Stromal cell of bone marrow (primary cell): ENCODE measurements around the gene ACP5.
A peak's percentile ranks its signal among the peaks of the same experiment; 100 is the strongest.
"Not testable (repeated sequence)": the region's sequence is repeated elsewhere in the genome, so short reads cannot be mapped to it uniquely, and the experiment has no call there.

ENCODE experiments used
- DNase-seq: peaks from one replicate; pipeline ENCODE4 v3.0.0-alpha.2; 2012; ENCODE audit warnings: low read depth

Gene ACP5

DNA sequence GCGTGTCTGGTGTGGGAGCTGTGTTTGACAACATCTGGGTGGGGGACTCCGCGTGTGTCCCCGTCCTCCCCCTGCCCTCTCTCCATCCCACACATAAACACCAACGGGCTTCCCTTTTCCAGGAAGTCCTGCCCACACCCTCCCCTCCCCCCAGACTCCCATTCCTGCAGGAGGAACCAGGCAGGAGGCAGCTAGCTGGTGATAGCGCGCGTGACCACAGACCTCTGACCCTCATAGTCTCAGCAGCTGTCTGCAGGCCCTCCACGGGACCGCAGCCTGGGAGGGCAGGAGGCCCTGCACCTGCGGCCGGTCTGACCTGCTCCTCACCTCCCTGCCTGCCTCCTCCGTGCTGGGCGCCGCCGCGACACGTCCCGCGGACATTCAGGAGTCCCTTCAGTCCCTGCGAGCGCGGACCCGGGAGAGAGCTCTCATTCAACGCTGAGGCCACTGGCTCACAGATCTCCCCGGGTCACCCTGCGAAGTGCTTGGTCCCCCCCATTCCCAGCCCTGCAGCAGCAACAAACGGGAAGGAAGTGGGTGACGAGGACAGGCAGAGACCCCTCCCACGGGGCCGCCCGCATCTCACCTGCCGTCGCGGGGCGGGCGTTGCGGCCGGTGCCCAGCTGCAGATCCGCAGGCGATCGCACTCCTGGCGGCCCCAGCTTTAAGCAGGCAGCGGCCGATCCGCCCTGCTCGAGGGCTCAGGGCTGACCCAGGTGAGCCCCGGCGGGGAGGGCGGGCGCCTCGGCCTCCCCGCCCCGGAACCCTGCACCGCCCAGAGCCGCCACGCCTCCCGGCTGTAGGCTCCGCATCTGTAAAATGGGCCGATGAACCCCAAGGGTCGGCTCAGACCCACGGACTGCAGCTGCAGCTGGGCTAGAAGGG is 1.1 kb upstream of the ACP5 start:
- no peak for DNase-seq

DNA sequence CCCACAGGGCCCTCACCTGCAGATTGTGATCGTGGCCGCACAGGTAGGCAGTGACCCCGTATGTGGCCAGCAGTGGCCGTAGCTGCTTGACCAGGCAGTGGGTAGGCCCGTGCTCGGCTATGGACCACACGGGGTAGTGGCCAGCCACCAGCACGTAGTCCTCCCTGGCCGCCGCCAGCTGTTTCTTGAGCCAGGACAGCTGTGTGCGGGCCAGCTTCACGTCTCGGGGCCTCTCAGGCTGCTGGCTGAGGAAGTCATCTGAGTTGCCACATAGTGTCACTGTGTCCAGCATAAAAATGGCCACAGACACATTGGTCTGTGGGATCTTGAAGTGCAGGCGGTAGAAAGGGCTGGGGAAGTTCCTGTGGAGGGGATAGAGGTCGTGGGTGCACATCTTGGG is 1.2 kb downstream of the ACP5 start:
- no peak for DNase-seq

DNA sequence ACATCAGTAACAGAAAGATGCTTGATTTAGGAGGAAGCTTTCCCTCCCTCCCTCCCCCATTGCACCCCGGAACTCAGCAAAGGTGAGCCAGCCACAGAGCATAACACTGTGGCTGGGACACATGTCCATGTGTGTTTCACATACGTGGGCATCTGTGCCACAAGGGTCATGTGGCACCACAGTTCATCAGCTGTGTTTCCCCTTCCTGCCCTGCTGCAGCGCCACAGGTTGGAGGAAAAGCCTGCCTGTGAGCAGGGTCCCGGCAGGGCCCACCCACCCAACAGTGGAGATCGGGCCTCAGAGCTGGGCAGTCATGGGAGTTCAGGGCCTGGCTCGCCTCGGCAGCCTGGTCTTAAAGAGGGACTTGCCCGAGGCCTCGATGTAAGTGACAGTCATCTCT is 2.8 kb downstream of the ACP5 start:
- no peak for DNase-seq

DNA sequence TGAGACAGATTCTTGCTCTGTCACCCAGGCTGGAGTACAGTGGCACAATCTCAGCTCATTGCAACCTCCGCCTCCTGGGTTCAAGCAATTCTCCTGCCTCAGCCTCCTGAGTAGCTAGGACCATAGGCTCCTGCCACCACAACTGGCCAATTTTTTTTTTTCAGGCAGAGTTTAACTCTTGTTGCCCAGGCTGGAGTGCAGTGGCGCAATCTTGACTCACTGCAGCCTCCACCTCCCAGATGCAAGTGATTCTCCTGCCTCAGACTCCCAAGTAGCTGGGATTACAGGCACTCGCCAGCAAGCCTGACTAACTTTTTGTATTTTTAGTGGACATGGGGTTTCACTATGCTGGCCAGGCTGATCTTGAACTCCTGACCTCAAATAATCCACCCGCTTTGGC is 3.7 kb downstream of the ACP5 start:
- DNase-seq, result not testable (repeated sequence)

DNA sequence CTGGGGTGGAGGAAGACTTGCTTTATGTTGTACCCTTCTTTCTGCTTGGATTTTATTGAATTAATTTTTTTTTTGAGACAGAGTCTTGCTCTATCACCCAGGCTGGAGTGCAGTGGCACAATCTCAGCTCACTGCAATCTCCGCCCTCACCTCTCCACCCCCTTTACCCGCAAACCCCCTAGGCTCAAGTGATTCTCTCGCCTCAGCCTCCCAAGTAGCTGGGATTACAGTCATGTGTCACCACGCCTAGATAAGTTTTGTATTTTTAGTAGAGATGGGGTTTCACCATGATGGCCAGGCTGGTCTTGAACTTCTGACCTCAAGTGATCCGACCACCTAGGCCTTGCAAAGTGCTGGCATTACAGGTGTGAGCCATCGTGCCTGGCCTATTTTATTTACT is 4.1 kb downstream of the ACP5 start:
- DNase-seq, result not testable (repeated sequence)

DNA sequence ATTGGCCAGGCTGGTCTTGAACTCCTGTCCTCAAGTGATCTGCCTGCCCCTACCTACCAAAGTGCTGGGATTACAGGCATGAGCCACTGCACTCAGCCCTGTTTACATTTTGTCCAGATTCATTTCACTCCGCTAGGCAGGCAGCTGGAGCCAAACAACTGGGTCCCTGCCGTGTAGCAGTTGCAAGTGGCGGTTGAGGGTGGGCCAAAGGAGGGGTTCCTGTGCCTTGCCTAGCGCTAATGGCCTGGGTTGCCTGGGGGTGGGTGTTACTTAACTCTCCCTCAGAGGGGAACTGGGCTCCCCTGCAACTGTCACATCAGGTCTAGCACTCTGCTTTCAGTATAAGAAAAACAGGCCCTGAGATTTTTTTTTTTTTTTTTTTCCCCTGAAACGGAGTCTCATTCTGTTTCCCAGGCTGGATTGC is 7.4 kb downstream of the ACP5 start:
- no peak for DNase-seq

DNA sequence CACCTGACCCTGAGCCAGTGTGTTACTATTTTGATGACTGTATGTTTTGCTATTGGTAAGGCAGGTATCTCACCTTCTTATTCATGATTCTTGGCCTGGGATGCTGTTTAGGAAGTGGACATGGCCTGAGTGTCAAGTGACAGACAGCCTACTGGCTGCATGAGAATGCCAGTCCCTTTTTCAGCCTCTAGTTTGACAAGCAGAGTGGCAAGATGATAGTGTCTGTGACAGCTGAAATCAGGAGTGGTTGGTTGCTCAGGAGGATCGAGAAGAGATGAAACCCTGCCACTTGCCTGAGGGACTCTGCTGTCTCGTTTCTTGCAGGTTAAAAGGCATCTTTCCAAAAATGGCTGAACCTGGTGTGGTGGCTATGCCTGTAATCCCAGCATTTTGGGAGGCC is 11.3 kb downstream of the ACP5 start:
- DNase-seq, result no peak

DNA sequence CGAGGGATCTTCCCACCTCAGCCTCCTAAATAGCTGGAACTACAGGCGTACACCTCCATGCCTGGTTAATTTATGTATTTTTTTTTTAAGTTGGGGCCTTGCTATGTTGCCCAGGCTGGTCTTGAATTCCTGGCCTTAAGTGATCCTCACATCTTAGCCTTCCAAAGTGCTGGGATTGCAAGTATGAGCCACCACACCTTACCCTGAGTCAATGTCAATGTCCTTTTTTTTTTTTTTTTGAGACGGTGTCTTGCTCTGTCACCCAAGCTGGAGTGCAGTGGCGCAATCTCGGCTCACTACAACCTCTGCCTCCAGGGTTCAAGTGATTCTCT is 11.8 kb downstream of the ACP5 start:
- not testable (repeated sequence) for DNase-seq

DNA sequence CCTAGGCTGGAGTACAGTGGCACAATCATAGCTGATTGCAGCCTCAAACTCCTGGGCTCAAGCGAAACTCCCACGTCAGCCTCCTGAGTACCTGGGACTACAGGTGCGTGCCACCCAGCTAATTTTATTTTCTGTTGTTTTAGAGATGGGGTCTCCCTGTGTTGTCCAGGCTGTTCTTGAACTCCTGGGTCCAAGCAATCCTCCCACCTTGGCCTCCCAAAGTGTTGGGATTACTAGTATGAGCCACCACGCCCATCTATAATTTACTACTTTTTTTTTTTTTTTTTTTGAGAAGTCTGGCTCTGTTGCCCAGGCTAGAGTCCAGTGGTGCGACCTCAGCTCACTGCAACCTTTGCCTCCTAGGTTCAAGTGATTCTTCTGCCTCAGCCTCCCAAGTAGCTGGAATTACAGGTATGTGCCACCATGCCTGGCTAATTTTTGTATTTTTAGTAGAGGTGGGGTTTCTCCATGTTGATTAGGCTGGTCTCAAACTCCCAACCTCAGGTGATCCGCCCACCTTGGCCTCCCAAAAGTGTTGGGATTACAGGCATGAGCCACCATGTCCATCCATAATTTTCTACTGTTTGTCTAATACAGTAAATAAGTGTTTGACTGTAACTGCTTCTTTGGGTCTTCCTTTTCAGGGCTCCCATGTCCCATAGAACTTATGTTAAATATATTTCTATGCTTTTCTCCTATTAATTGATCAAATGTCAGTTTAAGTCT is 13.2 kb downstream of the ACP5 start:
- not testable (repeated sequence) for DNase-seq

DNA sequence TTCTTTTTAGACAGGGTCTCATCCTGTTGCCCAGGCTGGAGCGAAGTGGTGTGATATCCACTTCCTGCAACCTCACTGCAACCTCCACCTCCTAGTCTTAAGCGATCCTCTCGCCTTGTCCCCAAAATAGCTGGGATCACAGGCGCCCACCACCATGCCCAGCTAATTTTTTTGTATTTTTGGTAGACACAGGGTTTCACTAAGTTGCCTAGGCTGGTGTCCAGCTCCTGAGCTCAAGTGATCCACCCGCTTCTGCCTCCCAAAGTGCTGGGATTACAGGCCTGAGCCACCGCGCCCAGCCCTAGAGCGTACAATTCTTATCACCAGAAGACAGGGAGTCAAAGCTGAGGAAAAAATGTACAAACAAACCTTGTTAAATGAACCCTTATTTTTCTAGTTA is 13.9 kb downstream of the ACP5 start:
- DNase-seq, result no peak

DNA sequence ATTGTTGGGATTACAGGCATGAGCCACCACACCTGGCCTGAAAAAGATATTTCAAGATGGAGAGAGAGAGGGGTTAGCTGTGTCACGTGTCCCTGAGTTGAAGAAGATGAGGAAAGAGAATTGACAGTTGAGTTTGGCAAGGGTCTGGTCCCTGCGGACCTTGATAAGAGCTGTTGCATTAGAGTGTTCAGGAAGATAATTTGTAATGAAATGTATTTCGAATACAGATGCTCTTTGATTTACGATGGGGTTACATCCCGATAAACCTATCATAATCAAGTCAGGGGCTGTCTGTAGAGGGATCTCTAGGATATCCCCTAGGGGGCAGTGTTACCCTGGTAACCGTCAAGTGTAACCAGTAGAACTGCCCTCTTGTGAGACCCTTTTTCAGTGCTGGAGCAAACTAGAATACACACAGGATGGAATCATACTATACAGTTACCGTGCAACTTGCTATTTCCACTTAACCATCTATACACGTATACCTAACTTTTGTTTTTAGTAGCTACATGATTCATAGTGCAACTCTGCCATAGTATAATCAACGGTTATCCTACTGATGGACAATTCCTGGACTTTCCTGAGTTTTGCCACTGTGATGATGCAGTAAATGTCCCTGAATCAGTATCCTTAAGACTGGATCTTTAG is 16.9 kb downstream of the ACP5 start:
- no peak for DNase-seq

DNA sequence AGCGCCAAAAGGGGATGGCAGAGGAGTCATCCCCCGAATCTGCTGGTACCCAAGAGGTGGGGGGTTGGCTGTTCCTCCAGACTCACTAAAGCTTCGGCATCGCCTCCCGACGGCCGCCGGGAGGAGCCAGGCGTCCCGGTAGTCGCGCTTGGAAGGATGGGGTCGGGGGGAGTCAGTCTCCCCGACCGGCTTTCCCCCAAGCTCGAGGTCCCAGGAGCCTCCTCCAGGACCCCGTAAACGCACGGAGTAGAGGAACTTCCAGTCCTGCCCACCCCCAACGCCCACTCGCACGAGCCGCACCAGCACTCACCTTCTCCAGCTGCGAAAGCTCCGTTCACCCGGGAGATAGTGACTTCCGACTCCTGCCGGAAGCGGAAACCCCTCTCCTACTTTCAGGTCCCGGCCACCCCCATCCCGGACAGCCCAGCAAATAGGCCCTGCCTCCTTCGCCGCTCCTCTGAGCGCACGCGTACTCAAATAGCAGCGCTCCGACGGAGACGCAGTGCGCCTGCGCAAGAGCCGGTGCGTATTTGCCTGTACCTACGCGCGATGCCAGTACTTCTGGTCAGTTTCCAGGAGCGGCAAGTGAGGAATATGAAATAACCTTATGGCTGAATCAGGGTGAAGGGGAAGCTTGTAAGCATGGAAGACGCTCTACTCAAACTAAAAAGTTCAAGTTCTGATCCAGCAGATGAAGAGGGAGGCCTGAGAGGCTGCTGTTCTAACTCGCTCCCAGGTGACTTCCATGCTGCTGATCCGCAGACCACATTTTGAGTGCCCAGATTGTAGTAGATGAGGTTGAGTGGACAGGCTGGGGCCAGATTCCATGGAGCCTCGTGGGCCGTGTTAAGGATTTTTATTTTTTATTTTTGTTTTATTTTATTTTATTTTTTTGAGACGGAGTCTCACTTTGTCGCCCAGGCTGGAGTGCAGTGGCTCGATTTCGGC is 18.3 kb downstream of the ACP5 start, which contains the start of gene ELOF1:
Gene ELOF1 (minus strand): TSS at position 350 of the 948 bp plus-strand sequence. CDS start 4,883 bp downstream, outside the sequence.
- peak; percentile 94 for DNase-seq

DNA sequence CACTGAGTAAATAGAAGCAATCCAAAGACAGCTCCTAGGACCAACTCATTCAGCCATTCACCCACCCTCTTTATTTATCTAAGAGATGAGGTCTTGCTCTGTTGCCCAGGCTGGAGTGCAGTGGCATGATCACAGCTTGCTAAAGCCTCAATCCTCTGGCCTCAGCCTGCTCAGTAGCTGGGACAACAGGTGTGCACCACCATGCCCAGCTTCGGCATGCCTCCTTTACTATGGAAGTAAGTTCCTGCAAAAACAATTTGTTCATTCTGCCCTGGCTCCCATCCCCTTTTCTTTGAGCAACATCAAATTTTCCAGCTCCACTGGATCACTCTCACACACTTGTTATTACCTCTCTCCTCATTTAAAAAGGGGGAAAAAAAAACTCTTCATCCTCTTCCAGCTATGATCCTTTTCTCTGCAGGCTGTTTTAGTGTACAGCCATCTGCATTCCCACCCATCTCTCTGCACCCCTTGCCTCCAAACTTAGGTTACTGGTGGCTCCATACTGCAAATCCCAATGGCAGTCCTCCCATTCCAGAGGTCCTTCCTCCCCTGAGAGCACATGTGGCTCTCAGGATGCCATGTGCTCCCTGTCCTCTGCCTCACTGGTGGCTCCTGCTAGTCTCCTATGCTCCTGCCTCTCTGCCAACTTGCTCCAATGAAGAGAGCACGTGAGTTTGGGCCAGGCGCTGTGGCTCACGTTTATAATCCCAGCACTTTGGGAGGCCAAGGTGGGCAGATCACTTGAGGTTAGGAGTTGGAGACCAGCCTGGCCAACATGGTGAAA is 20.6 kb downstream of the ACP5 start:
- no peak for DNase-seq

DNA sequence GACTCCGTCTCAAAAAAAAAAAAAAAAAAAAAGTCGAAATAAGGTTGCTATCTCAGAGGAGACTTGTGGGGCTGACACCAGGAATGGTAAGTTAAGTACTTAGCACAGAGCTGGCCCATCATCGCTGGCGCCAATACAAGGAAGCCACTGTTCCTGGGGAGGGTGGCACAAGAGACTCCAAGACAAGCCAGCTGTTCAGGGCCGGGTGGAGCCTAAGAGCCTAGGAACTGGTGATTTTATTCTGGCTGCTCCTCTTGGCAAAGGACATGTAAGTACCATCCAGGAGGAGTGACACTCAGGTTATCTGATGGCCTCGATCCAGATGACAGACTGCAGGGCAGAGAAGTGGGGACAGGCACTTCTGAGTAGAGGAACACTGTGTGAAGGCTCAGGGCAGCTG is 22.2 kb downstream of the ACP5 start:
- no peak for DNase-seq

DNA sequence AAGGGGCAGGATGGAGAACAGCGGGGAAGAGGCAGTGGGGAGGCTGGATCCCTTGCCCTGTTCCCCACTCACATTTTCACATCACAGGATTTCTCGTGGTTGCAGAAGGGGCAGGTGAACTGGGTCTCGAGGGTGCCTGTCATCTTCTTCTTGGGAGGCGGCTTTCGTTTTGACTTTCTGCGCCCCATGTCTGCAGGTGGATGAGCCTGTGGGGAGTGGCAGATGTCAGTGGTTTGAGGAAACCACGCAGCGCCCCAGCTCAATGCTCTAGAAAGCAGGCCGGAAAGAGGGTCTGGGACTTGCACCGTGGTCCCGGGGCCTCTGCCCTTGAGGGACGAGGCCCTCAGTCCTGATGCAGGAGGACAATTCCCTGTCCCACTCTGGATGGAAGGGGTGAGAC is 23.3 kb downstream of the ACP5 start:
- DNase-seq, result no peak

DNA sequence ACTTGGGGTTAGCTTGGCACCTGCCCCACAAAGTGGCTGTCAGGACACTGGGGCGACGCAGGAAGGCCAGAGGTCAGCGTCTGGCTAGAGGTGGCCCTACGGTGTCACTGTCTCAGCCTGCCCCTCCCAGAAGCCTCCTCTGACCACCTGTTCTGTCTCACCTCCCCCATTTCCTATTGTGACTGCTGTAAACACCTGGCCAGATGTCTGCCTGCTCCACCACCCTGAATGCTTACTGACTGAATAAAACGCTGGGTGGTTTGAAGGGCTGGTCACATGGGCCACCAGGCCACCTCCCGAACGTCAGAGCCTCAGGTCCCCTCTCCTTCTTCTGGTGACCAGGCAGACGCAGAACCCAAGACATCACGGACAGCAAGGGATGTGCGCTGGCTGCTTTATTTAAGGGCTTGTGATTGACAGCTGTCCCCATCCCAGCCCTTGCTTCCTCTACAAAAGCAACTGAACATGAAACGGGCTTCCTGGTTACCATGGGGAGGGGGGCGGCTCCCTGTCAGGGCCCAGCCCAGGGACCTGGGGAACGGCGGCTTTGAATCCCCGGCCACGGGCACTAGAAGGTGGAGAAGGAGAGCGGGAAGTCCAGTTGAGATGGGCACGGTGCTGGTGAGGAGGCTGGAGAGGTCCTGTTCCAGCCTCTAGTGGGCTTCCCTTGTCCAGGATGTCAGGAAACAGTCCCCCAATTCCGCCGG is 24.6 kb downstream of the ACP5 start:
- no peak for DNase-seq

DNA sequence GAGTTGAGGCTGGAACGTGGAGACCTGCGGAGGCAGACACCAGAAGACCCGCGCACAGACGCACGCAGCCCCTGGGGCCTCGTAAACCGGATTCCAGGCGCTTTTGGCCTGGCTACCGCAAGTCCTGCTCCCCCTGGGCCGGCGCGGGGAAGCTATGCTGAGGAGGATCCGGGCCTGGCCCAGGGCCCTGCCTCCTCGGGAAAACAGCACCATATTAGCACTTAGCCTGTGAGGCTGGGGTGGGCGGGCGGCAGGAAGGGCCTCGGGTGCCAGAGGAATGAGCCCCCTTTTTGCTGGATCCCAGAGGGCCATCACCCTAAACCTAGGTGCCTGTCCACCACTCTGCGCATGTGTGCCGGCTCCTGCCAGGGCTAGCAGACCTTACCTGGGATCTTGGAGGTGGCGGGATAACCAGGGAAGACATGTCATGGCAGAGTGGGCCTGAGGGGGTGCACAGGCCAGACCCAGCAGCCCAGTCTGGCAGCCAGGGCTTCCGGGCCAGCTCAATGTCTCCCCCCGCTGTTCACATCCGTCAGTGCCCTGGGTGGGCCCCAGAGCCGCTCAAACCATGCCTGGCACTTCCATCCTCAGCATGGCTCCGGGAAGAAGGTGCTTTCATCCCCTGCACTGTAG is 25.7 kb downstream of the ACP5 start:
- no peak for DNase-seq

DNA sequence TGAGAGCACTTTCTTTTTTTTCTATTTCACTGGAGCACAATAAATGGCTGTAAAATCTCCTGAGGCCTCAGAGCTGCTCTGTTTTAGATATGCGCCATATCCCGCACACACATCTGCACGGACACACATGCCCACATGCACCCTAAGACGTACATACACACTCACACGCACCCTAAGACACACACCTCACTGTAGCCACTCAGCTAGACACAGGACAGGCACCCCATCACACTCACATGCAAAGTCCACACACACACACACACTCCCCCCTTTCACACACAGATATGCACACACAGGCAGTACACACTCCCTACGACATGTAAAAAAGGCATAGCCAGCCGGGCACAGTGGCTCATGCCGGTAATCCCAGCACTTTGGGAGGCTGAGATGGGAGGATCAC is 27.2 kb downstream of the ACP5 start:
- DNase-seq, result no peak

DNA sequence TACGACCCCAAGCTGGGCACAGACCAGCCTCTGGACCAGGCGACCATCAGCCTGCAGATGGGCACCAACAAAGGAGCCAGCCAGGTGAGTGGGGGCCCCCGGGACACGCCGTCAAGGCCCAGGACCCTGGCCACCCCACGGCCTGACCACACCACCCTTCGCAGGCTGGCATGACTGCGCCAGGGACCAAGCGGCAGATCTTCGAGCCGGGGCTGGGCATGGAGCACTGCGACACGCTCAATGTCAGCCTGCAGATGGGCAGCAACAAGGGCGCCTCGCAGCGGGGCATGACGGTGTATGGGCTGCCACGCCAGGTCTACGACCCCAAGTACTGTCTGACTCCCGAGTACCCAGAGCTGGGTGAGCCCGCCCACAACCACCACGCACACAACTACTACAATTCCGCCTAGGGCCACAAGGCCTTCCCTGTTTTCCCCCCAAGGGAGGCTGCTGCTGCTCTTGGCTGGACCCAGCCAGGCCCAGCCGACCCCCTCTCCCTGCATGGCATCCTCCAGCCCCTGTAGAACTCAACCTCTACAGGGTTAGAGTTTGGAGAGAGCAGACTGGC is 28.0 kb downstream of the ACP5 start:
- DNase-seq, result no peak
